Ectodermal cell (in vitro differentiated cells): ENCODE results near the gene ACACA.

ENCODE experiments used
- H3K27ac ChIP-seq: 2 replicates; pipeline ENCODE4 v1.7.0; 2013; ENCODE audit warnings: mild to moderate bottlenecking, low read depth, low read length; ENCODE audit not compliant: insufficient read depth, poor library complexity, severe bottlenecking
- H3K27me3 ChIP-seq: 2 replicates; pipeline ENCODE4 v1.7.0; 2013; ENCODE audit warnings: mild to moderate bottlenecking, low read length; ENCODE audit not compliant: insufficient read depth, control insufficient read depth, poor library complexity, severe bottlenecking
- H3K36me3 ChIP-seq: one replicate; pipeline ENCODE4 v1.7.0; 2013; ENCODE audit warnings: low read length; ENCODE audit not compliant: control insufficient read depth, insufficient read depth
- H3K4me1 ChIP-seq: one replicate; pipeline ENCODE4 v1.7.0; 2013; ENCODE audit warnings: low read length; ENCODE audit not compliant: control insufficient read depth, insufficient read depth
- H3K4me3 ChIP-seq: 2 replicates; pipeline ENCODE4 v1.7.0; 2013; ENCODE audit warnings: low read depth, low read length, control low read depth; ENCODE audit not compliant: insufficient read depth
- H3K9me3 ChIP-seq: 2 replicates; pipeline ENCODE4 v1.7.0; 2013; ENCODE audit warnings: mild to moderate bottlenecking, low read length, moderate library complexity; ENCODE audit not compliant: control insufficient read depth
- WGBS, 2 experiments: methylation state at CpG; one replicate each; pipeline ENCODE4 v1.1.7; 2013; ENCODE audit warnings: missing lambda C conversion rate in 2 of 2; 5-methylcytosine and 5-hydroxymethylcytosine counted together

ACACA gene

GRCh38 chr17:37056622-37057021, 350.0 kb downstream of the ACACA start:
- H3K9me3 ChIP-seq: no peaks in the 10 kb centered on the region
- H3K27ac ChIP-seq: no peak overlapping the region
- H3K4me3 ChIP-seq: no peak overlapping the region
- no peaks in the 10 kb centered on the region for H3K4me1 ChIP-seq
- no peaks in the 10 kb centered on the region for H3K36me3 ChIP-seq
- WGBS, 2 experiments: 93 to 94% methylated on average over 18 of the region's 18 CpGs
- H3K27me3 ChIP-seq: no peaks in the 10 kb centered on the region

GRCh38 chr17:37054894-37055293, 351.7 kb downstream of the ACACA start:
- 90 to 91% methylated on average over 8 of the region's 8 CpGs for WGBS, 2 experiments
- Histone ChIP-seq H3K27me3 (no peaks in the 10 kb centered on the region), H3K4me1 (no peaks in the 10 kb centered on the region), H3K36me3 (no peaks in the 10 kb centered on the region), H3K9me3 (no peaks in the 10 kb centered on the region), H3K4me3 (no peak overlapping the region), H3K27ac (no peak overlapping the region)

- no peaks in the 10 kb centered on the region for H3K4me1 ChIP-seq
- H3K27me3 ChIP-seq: no peaks in the 10 kb centered on the region
- no peak overlapping the region for H3K27ac ChIP-seq
- H3K36me3 ChIP-seq: no peaks in the 10 kb centered on the region
- WGBS, 2 experiments: 88 to 93% methylated on average over 6 of the region's 6 CpGs
- no peaks in the 10 kb centered on the region for H3K9me3 ChIP-seq
- no peak overlapping the region for H3K4me3 ChIP-seq
These were observed 354.2 kb downstream of the ACACA start for GRCh38 chr17:37052450-37052849.

GRCh38 chr17:37051833-37052232, 354.8 kb downstream of the ACACA start:
- no peaks in the 10 kb centered on the region for H3K9me3 ChIP-seq
- no peaks in the 10 kb centered on the region for H3K4me1 ChIP-seq
- H3K4me3 ChIP-seq: no peak overlapping the region
- H3K27ac ChIP-seq: no peak overlapping the region
- H3K36me3 ChIP-seq: no peaks in the 10 kb centered on the region
- WGBS, 2 experiments: 91 to 93% methylated on average over 3 of the region's 3 CpGs
- no peaks in the 10 kb centered on the region for H3K27me3 ChIP-seq

GRCh38 chr17:37051381-37051780, 355.3 kb downstream of the ACACA start:
- Histone ChIP-seq H3K36me3 (no peaks in the 10 kb centered on the region), H3K27ac (no peak overlapping the region), H3K4me1 (no peaks in the 10 kb centered on the region), H3K4me3 (no peak overlapping the region), H3K9me3 (no peaks in the 10 kb centered on the region), H3K27me3 (no peaks in the 10 kb centered on the region)
- 86 to 90% methylated on average over 3 of the region's 5 CpGs for WGBS, 2 experiments

GRCh38 chr17:37050920-37051319, 355.7 kb downstream of the ACACA start:
- 85 to 95% methylated on average over 5 of the region's 5 CpGs for WGBS, 2 experiments
- Histone ChIP-seq H3K9me3 (no peaks in the 10 kb centered on the region), H3K4me1 (peaks cover 4% of the 10 kb centered on the region), H3K27ac (no peak overlapping the region), H3K36me3 (no peaks in the 10 kb centered on the region), H3K4me3 (no peak overlapping the region), H3K27me3 (no peaks in the 10 kb centered on the region)

GRCh38 chr17:37048811-37049210, 357.8 kb downstream of the ACACA start:
- no peak overlapping the region for H3K4me3 ChIP-seq
- no peaks in the 10 kb centered on the region for H3K36me3 ChIP-seq
- WGBS, 2 experiments: 89 to 92% methylated on average over 5 of the region's 5 CpGs
- H3K27me3 ChIP-seq: no peaks in the 10 kb centered on the region
- peaks cover 23% of the 10 kb centered on the region for H3K4me1 ChIP-seq
- H3K27ac ChIP-seq: no peak overlapping the region
- no peaks in the 10 kb centered on the region for H3K9me3 ChIP-seq

GRCh38 chr17:37047631-37048104, 359.0 kb downstream of the ACACA start:
- no peaks in the 10 kb centered on the region for H3K27me3 ChIP-seq
- H3K4me1 ChIP-seq: peaks cover 24% of the 10 kb centered on the region
- no peaks in the 10 kb centered on the region for H3K9me3 ChIP-seq
- no peak overlapping the region for H3K4me3 ChIP-seq
- H3K36me3 ChIP-seq: no peaks in the 10 kb centered on the region
- no peak overlapping the region for H3K27ac ChIP-seq
- WGBS, 2 experiments: 11 to 12% methylated on average over 9 of the region's 9 CpGs

GRCh38 chr17:37045351-37045922, 361.2 kb downstream of the ACACA start:
- Histone ChIP-seq H3K4me1 (peaks cover 24% of the 10 kb centered on the region), H3K36me3 (no peaks in the 10 kb centered on the region), H3K9me3 (no peaks in the 10 kb centered on the region), H3K27ac (peak overlapping the region; percentile 22), H3K27me3 (no peaks in the 10 kb centered on the region), H3K4me3 (no peak overlapping the region)
- 36 to 47% methylated on average over 7 of the region's 7 CpGs for WGBS, 2 experiments

- Histone ChIP-seq H3K4me3 (no peak overlapping the region), H3K36me3 (no peaks in the 10 kb centered on the region), H3K9me3 (no peaks in the 10 kb centered on the region), H3K27me3 (no peaks in the 10 kb centered on the region), H3K4me1 (peaks cover 24% of the 10 kb centered on the region), H3K27ac (no peak overlapping the region)
- 73 to 78% methylated on average over 3 of the region's 3 CpGs for WGBS, 2 experiments
These were observed 363.4 kb downstream of the ACACA start for GRCh38 chr17:37043201-37043600.

- Histone ChIP-seq H3K4me3 (no peak overlapping the region), H3K36me3 (no peaks in the 10 kb centered on the region), H3K4me1 (peaks cover 24% of the 10 kb centered on the region), H3K9me3 (no peaks in the 10 kb centered on the region), H3K27me3 (no peaks in the 10 kb centered on the region), H3K27ac (no peak overlapping the region)
These were observed 364.7 kb downstream of the ACACA start for GRCh38 chr17:37041932-37042331.
